Measurements from ENCODE around the gene ANXA8.

ANXA8 gene

GRCh38 chr10:47447209-47447608 lies 36.7 kb downstream of the ANXA8 start:
- no peak for DNase-seq

GRCh38 chr10:47445720-47446119 lies 38.2 kb downstream of the ANXA8 start:
- no peak for DNase-seq

GRCh38 chr10:47444047-47444446 lies 39.9 kb downstream of the ANXA8 start:
- DNase-seq = no peak

GRCh38 chr10:47443145-47443544 lies 40.8 kb downstream of the ANXA8 start:
- DNase-seq = no peak

- no peak for DNase-seq
These were observed 41.6 kb downstream of the ANXA8 start for GRCh38 chr10:47442351-47442750.

GRCh38 chr10:47441938-47442337 lies 42.0 kb downstream of the ANXA8 start:
- no peak for DNase-seq

- no peak for DNase-seq
These were observed 43.7 kb downstream of the ANXA8 start for GRCh38 chr10:47440207-47440606.

GRCh38 chr10:47438857-47439474 lies 44.9 kb downstream of the ANXA8 start:
- DNase-seq = peak; percentile 18

- DNase-seq = no peak
These were observed 48.8 kb downstream of the ANXA8 start for GRCh38 chr10:47435081-47435480.

GRCh38 chr10:47425813-47426419 lies 58.0 kb downstream of the ANXA8 start:
- no peak for DNase-seq

GRCh38 chr10:47424231-47424630 lies 59.7 kb downstream of the ANXA8 start:
- no peak for DNase-seq

- no peak for DNase-seq
These were observed 60.4 kb downstream of the ANXA8 start for GRCh38 chr10:47423476-47423875.

GRCh38 chr10:47421057-47421952 lies 62.6 kb downstream of the ANXA8 start:
- DNase-seq = no peak

- no peak for DNase-seq
These were observed 63.4 kb downstream of the ANXA8 start for GRCh38 chr10:47420305-47421056.

GRCh38 chr10:47419421-47419820 lies 64.5 kb downstream of the ANXA8 start:
- DNase-seq = no peak

GRCh38 chr10:47418966-47419365 lies 64.9 kb downstream of the ANXA8 start:
- no peak for DNase-seq

- no peak for DNase-seq
These were observed 65.6 kb downstream of the ANXA8 start for GRCh38 chr10:47418321-47418720.
